Activated CD8-positive, alpha-beta T cell treated with anti-CD3 and anti-CD28 coated beads for 36 hours (primary cell): ENCODE measurements around the gene DDX27. TPM values are rescaled to one million over a fixed set of nuclear protein-coding genes. Genes with fewer than 3 reads are reported as not detected.

ENCODE experiments used
- ATAC-seq: fragments of 200-7000 bp; cut with Tn5 transposase; one replicate; pipeline ENCODE4 v1.10.0; 2021; ENCODE audit warnings: mild to moderate bottlenecking, moderate library complexity
- CTCF ChIA-PET: fragments of 350-600 bp; sonication (Branson Sonifier 250); formaldehyde crosslinking; loops from one replicate; lab custom pipeline; 2021; ENCODE audit warnings: antibody characterized with exemption; lab: Charles Lee
- POLR2A ChIA-PET: fragments of 350-600 bp; sonication (Branson Sonifier 250); formaldehyde crosslinking; loops from one replicate; lab custom pipeline; 2021; ENCODE audit warnings: antibody characterized with exemption; lab: Charles Lee
- DNase-seq: peaks from one replicate; pipeline ENCODE4 v3.0.0-alpha.2; 2020
- H3K27ac Mint-ChIP-seq: one replicate; pipeline ENCODE4 v1.8.0; 2021; ENCODE audit warnings: mild to moderate bottlenecking, mixed read lengths
- H3K27me3 Mint-ChIP-seq: one replicate; pipeline ENCODE4 v1.8.0; 2021; ENCODE audit warnings: mixed read lengths
- H3K36me3 Mint-ChIP-seq: one replicate; pipeline ENCODE4 v1.8.0; 2021; ENCODE audit warnings: low read depth, mixed read lengths
- H3K4me1 Mint-ChIP-seq: one replicate; pipeline ENCODE4 v1.8.0; 2021; ENCODE audit warnings: low read depth, mixed read lengths
- H3K4me3 Mint-ChIP-seq: one replicate; pipeline ENCODE4 v1.8.0; 2021; ENCODE audit warnings: mild to moderate bottlenecking, moderate library complexity, mixed read lengths
- H3K9me3 Mint-ChIP-seq: one replicate; pipeline ENCODE4 v1.8.0; 2021; ENCODE audit warnings: mixed read lengths
- intact Hi-C: fragments of 100-400 bp; cut with micrococcal nuclease; formaldehyde crosslinking; loops from one replicate; pipeline ENCODE4 v1.10.0; 2022
- total RNA-seq, 2 experiments: library from RNA; stranded (reverse); gene quantifications; one replicate each; pipeline ENCODE4 v1.2.3, GENCODE V29; 2021
- TF ChIP-seq, protein P1 (sequence below): fragments of 200-600 bp; IDR thresholded peaks from one replicate; pipeline ENCODE4 v1.8.0; 2022; ENCODE audit warnings: antibody characterized with exemption, mild to moderate bottlenecking

Gene DDX27
- total RNA-seq, 2 experiments from 2014 or later = 45.2 to 45.9 TPM

DNA sequence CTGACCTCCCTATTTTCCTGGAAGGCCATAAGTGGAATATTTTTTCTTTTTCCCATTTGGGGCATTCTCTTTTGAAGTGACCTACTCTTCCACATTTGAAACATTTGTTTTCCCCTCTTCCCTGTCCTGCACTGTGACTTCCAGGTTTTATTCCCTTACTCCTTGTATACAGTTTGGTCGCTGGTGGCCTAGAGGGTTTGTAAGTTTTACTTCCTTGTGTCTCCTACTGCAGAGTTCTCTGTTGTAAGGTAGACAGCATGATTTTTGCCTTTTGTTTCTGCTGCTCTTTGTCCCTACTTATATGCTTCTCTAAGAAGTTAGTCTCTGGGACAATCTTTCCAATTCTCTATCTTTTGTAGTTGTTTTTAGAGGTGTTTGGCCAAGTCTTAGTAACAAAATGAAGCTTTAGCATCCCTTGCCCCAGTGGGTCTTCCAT is 66.0 kb downstream of the DDX27 start:
- no peaks in the 10 kb centered on the region for H3K27me3 Mint-ChIP-seq
- H3K4me1 Mint-ChIP-seq = peaks cover 67% of the 10 kb centered on the region
- ChIA-PET CTCF (no interaction called here), POLR2A (interaction anchor here (0.6 to 3.6 kb wide), 7 partner anchors 10 to 310 kb away, joined by 3 to 28 read pairs (median 4); no protein-coding TSS in a partner anchor)
- intact Hi-C loops = no loop called here
- H3K9me3 Mint-ChIP-seq = peaks cover 29% of the 10 kb centered on the region
- peak overlapping the region; percentile 100 for H3K27ac Mint-ChIP-seq
- peak overlapping the region; percentile 100 for H3K4me3 Mint-ChIP-seq
- DNase-seq = no peak
- ATAC-seq = no peak
- H3K36me3 Mint-ChIP-seq = peaks cover 98% of the 10 kb centered on the region
- TF ChIP-seq, protein P1, sequence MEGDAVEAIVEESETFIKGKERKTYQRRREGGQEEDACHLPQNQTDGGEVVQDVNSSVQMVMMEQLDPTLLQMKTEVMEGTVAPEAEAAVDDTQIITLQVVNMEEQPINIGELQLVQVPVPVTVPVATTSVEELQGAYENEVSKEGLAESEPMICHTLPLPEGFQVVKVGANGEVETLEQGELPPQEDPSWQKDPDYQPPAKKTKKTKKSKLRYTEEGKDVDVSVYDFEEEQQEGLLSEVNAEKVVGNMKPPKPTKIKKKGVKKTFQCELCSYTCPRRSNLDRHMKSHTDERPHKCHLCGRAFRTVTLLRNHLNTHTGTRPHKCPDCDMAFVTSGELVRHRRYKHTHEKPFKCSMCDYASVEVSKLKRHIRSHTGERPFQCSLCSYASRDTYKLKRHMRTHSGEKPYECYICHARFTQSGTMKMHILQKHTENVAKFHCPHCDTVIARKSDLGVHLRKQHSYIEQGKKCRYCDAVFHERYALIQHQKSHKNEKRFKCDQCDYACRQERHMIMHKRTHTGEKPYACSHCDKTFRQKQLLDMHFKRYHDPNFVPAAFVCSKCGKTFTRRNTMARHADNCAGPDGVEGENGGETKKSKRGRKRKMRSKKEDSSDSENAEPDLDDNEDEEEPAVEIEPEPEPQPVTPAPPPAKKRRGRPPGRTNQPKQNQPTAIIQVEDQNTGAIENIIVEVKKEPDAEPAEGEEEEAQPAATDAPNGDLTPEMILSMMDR = no peak

GRCh38 chr20:49285813-49286494 is 66.7 kb downstream of the DDX27 start:
- H3K36me3 Mint-ChIP-seq = peaks cover 98% of the 10 kb centered on the region
- DNase-seq (no peak), ATAC-seq (no peak)
- ChIA-PET POLR2A (interaction anchor here (0.6 to 3.6 kb wide), 11 partner anchors 9 to 338 kb away, joined by 3 to 28 read pairs (median 4); no protein-coding TSS in a partner anchor), CTCF (no interaction called here)
- peak overlapping the region; percentile 100 for H3K27ac Mint-ChIP-seq
- intact Hi-C loops = no loop called here
- no peaks in the 10 kb centered on the region for H3K27me3 Mint-ChIP-seq
- H3K4me1 Mint-ChIP-seq = peaks cover 66% of the 10 kb centered on the region
- TF ChIP-seq, protein P1 = no peak
- H3K9me3 Mint-ChIP-seq = peaks cover 25% of the 10 kb centered on the region
- H3K4me3 Mint-ChIP-seq = peak overlapping the region; percentile 100

DNA sequence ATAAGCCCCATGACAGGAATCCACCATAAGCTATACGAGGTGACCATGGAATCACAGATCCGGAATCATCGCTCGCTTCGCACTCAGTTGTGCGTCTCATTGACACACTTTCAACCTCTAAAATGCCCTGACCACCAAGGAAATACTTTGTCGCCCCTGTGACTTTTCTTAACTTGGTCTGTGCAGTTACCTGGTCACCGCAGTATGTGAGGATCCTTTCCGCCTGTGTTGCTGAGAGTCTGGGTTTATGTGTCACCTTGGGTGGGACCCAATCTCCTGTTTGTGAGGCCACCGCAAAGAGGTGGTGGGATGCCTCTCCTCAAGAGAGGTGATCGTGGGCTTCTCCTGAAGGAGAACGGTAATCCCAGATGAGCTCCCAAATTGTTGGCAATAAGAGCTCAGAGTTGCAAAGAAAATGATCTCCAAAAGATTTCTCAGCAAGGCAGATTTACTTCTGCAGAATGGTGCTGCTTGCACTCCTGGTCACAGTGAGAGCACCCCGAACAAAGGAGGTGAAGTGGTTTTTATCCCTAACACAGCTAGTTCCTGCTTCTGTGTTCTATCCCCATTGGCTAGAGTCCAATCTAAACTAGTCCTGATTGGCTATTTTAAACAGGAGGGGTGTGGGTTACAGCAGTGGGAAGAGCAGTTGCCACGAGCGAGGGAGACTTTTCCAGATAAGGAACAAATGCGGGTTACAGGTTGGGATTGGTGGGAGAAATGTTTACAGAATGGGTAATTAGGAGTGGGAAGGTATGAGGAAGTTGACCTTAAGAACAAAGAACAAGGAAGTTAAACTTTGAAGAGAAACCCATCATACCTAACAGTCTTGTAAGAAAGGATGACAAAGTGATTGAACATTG is 67.7 kb downstream of the DDX27 start:
- POLR2A ChIA-PET = interaction anchor here (0.6 to 7.1 kb wide), 15 partner anchors 7 to 337 kb away, joined by 3 to 148 read pairs (median 5); partner anchors contain the start of genes STAU1 and ZNFX1
- TF ChIP-seq, protein P1 = no peak
- CTCF ChIA-PET = interaction anchor here (1.0 kb wide), 1 partner anchor 47 kb away, joined by 3 read pairs; no protein-coding TSS in a partner anchor
- no peak for ATAC-seq
- Mint-ChIP-seq H3K27ac (peak overlapping the region; percentile 100), H3K9me3 (peaks cover 18% of the 10 kb centered on the region), H3K36me3 (peaks cover 95% of the 10 kb centered on the region), H3K4me3 (peak overlapping the region; percentile 100), H3K27me3 (no peaks in the 10 kb centered on the region), H3K4me1 (peaks cover 58% of the 10 kb centered on the region)
- DNase-seq = no peak
- intact Hi-C loops = no loop called here

GRCh38 chr20:49287555-49288249 is 68.5 kb downstream of the DDX27 start:
- no peak for DNase-seq
- H3K4me1 Mint-ChIP-seq = peaks cover 50% of the 10 kb centered on the region
- peaks cover 18% of the 10 kb centered on the region for H3K9me3 Mint-ChIP-seq
- H3K4me3 Mint-ChIP-seq = no peak overlapping the region
- H3K27ac Mint-ChIP-seq = peak overlapping the region; percentile 100
- CTCF ChIA-PET = interaction anchor here (1.0 kb wide), 1 partner anchor 46 kb away, joined by 3 read pairs; no protein-coding TSS in a partner anchor
- H3K36me3 Mint-ChIP-seq = peaks cover 87% of the 10 kb centered on the region
- POLR2A ChIA-PET = interaction anchor here (0.8 to 7.1 kb wide), 16 partner anchors 7 to 336 kb away, joined by 3 to 148 read pairs (median 4); partner anchors contain the start of gene ZNFX1
- intact Hi-C loops = no loop called here
- no peaks in the 10 kb centered on the region for H3K27me3 Mint-ChIP-seq
- TF ChIP-seq, protein P1 = no peak
- peak; percentile 24 for ATAC-seq
